ENCODE results near the gene SASH1.

The SASH1 gene

GRCh38 chr6:148472171-148473105 is 129.8 kb downstream of the SASH1 start:
- H3K4me3 ChIP-seq (ENCODE audit: low read length), result no peak overlapping the region
- H3K36me3 ChIP-seq (ENCODE audit: insufficient read depth, low read length), result peaks cover 29% of the 10 kb centered on the region
- H3K27ac ChIP-seq (ENCODE audit: low read depth, low read length), result no peak overlapping the region
- peaks cover 26% of the 10 kb centered on the region for H3K4me1 ChIP-seq (ENCODE audit: insufficient read depth, low read length)
- H3K9me3 ChIP-seq (ENCODE audit: insufficient read depth, low read depth, low read length), result no peaks in the 10 kb centered on the region
- WGBS, result 90% methylated on average over 12 of the region's 12 CpGs
- H3K27me3 ChIP-seq (ENCODE audit: insufficient read depth, low read length), result no peaks in the 10 kb centered on the region
- H3K9ac ChIP-seq (ENCODE audit: low read depth, low read length), result no peak overlapping the region

GRCh38 chr6:148479497-148479896 is 136.9 kb downstream of the SASH1 start:
- no peak overlapping the region for H3K4me3 ChIP-seq (ENCODE audit: low read length)
- no peaks in the 10 kb centered on the region for H3K9me3 ChIP-seq (ENCODE audit: insufficient read depth, low read depth, low read length)
- H3K9ac ChIP-seq (ENCODE audit: low read depth, low read length), result no peak overlapping the region
- H3K36me3 ChIP-seq (ENCODE audit: insufficient read depth, low read length), result peaks cover 29% of the 10 kb centered on the region
- H3K27me3 ChIP-seq (ENCODE audit: insufficient read depth, low read length), result no peaks in the 10 kb centered on the region
- H3K27ac ChIP-seq (ENCODE audit: low read depth, low read length), result no peak overlapping the region
- WGBS, result 95% methylated on average over 5 of the region's 5 CpGs
- no peaks in the 10 kb centered on the region for H3K4me1 ChIP-seq (ENCODE audit: insufficient read depth, low read length)

DNA sequence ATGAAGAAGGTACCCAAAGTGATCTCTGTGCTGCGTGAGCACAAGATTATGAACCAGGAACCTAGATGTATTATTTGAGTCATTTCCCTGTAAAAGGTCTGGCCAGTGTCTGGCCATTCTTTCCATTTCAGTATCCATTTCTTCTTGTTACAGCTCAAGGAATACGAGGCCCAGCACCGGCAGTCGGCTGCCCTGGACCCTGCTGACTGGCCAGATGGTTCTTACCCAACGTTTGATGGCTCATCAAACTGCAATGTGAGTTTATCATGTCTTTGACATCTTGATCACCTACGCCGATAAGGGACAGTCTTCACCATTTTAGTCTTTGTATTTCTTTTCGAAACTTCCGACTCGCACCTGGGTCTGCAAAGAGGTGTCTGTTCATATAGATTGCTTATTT is 144.8 kb downstream of the SASH1 start:
- no peak overlapping the region for H3K9ac ChIP-seq (ENCODE audit: low read depth, low read length)
- no peaks in the 10 kb centered on the region for H3K4me1 ChIP-seq (ENCODE audit: insufficient read depth, low read length)
- H3K27me3 ChIP-seq (ENCODE audit: insufficient read depth, low read length), result no peaks in the 10 kb centered on the region
- no peak overlapping the region for H3K27ac ChIP-seq (ENCODE audit: low read depth, low read length)
- H3K9me3 ChIP-seq (ENCODE audit: insufficient read depth, low read depth, low read length), result no peaks in the 10 kb centered on the region
- WGBS, result 93% methylated on average over 10 of the region's 10 CpGs
- H3K4me3 ChIP-seq (ENCODE audit: low read length), result no peak overlapping the region
- peaks cover 17% of the 10 kb centered on the region for H3K36me3 ChIP-seq (ENCODE audit: insufficient read depth, low read length)

- peaks cover 11% of the 10 kb centered on the region for H3K36me3 ChIP-seq (ENCODE audit: insufficient read depth, low read length)
- no peak overlapping the region for H3K4me3 ChIP-seq (ENCODE audit: low read length)
- no peaks in the 10 kb centered on the region for H3K9me3 ChIP-seq (ENCODE audit: insufficient read depth, low read depth, low read length)
- 95% methylated on average over 6 of the region's 6 CpGs for WGBS
- no peak overlapping the region for H3K27ac ChIP-seq (ENCODE audit: low read depth, low read length)
- H3K9ac ChIP-seq (ENCODE audit: low read depth, low read length), result no peak overlapping the region
- H3K27me3 ChIP-seq (ENCODE audit: insufficient read depth, low read length), result no peaks in the 10 kb centered on the region
- no peaks in the 10 kb centered on the region for H3K4me1 ChIP-seq (ENCODE audit: insufficient read depth, low read length)
Observed at GRCh38 chr6:148491638-148492251, 149.1 kb downstream of the SASH1 start.

DNA sequence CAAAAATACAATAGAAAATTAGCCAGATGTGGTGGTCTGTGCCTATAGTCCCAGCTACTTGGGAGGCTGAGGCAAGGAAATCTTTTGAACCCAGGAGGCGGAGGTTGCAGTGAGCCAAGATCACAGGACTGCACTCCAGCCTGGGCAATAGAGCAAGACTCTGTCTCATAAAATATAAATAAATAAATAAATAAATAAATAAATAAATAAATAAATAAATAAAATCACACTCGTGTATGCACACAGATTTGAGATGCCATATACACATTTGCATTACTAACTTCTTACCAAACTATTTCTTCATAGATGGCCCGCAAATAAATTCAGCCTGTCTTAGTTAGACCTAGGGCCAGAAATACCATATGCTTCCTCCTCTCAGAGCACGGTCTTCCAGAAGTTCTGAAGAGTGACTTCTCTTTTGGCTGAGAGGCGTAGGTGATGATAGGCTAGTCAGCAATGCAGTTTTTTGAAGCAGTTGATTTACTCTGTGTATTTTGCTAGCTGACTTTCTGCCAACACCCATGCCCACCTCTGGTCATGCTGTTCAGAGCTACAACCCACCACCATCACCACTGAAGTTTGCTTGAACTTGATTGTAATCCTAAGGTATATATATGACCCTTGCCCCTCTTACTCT is 150.1 kb downstream of the SASH1 start:
- 98% methylated on average over 5 of the region's 5 CpGs for WGBS
- no peak overlapping the region for H3K9ac ChIP-seq (ENCODE audit: low read depth, low read length)
- no peaks in the 10 kb centered on the region for H3K4me1 ChIP-seq (ENCODE audit: insufficient read depth, low read length)
- H3K36me3 ChIP-seq (ENCODE audit: insufficient read depth, low read length), result peaks cover 8% of the 10 kb centered on the region
- no peak overlapping the region for H3K4me3 ChIP-seq (ENCODE audit: low read length)
- H3K27ac ChIP-seq (ENCODE audit: low read depth, low read length), result no peak overlapping the region
- no peaks in the 10 kb centered on the region for H3K27me3 ChIP-seq (ENCODE audit: insufficient read depth, low read length)
- H3K9me3 ChIP-seq (ENCODE audit: insufficient read depth, low read depth, low read length), result no peaks in the 10 kb centered on the region

DNA sequence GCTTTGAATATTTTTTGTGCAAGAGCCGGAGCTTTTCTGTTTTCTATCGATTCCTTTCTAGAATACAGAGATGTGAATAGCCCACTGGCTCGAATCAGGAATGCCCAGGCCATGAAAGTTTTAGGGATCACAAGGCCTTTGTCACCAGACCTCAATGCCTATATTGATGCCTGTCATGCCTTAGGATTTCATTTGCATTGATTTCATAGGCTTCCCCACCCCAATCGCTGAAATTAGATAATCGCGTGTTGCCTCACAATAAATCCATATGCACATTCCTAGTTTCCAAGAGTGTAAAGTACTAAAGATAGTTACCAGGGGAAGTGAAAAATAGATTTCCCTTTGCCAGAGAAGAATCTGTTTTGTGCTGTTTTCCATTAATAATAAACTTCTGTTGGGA is 150.8 kb downstream of the SASH1 start:
- Histone ChIP-seq H3K27me3 (ENCODE audit: insufficient read depth, low read length) (no peaks in the 10 kb centered on the region), H3K36me3 (ENCODE audit: insufficient read depth, low read length) (peaks cover 2% of the 10 kb centered on the region; the same call in 1 of the 2 replicates), H3K9ac (ENCODE audit: low read depth, low read length) (no peak overlapping the region), H3K4me1 (ENCODE audit: insufficient read depth, low read length) (no peaks in the 10 kb centered on the region), H3K27ac (ENCODE audit: low read depth, low read length) (no peak overlapping the region), H3K4me3 (ENCODE audit: low read length) (no peak overlapping the region), H3K9me3 (ENCODE audit: insufficient read depth, low read depth, low read length) (no peaks in the 10 kb centered on the region)
- 93% methylated on average over 6 of the region's 6 CpGs for WGBS

DNA sequence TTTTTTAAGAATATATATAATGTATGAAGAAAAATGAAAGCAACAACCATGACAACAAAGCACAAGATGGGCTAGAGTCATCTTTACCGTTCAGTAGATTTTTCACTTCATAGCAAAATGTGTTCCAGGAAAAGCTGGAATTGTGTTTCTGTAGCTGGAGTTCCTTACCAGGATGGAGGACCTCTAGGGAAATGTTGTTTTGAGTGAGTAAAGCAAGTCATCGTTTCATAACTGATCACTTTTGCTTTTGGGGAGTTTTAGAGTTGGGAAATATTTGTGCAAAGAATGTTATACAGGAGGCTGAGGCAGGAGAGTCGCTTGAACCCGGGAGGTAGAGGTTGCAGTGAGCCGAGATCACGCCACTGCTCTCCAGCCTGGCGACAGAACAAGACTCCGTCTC is 151.6 kb downstream of the SASH1 start:
- Histone ChIP-seq H3K9ac (ENCODE audit: low read depth, low read length) (no peak overlapping the region), H3K27ac (ENCODE audit: low read depth, low read length) (no peak overlapping the region), H3K27me3 (ENCODE audit: insufficient read depth, low read length) (no peaks in the 10 kb centered on the region), H3K9me3 (ENCODE audit: insufficient read depth, low read depth, low read length) (no peaks in the 10 kb centered on the region), H3K36me3 (ENCODE audit: insufficient read depth, low read length) (no peaks in the 10 kb centered on the region), H3K4me3 (ENCODE audit: low read length) (no peak overlapping the region), H3K4me1 (ENCODE audit: insufficient read depth, low read length) (no peaks in the 10 kb centered on the region)
- 95% methylated on average over 8 of the region's 8 CpGs for WGBS

- Histone ChIP-seq H3K27me3 (ENCODE audit: insufficient read depth, low read length) (no peaks in the 10 kb centered on the region), H3K9me3 (ENCODE audit: insufficient read depth, low read depth, low read length) (no peaks in the 10 kb centered on the region), H3K27ac (ENCODE audit: low read depth, low read length) (no peak overlapping the region), H3K36me3 (ENCODE audit: insufficient read depth, low read length) (no peaks in the 10 kb centered on the region), H3K4me3 (ENCODE audit: low read length) (no peak overlapping the region), H3K9ac (ENCODE audit: low read depth, low read length) (no peak overlapping the region), H3K4me1 (ENCODE audit: insufficient read depth, low read length) (no peaks in the 10 kb centered on the region)
- WGBS, result 92% methylated on average over 6 of the region's 6 CpGs
Observed at GRCh38 chr6:148495029-148495428, 152.4 kb downstream of the SASH1 start.

DNA sequence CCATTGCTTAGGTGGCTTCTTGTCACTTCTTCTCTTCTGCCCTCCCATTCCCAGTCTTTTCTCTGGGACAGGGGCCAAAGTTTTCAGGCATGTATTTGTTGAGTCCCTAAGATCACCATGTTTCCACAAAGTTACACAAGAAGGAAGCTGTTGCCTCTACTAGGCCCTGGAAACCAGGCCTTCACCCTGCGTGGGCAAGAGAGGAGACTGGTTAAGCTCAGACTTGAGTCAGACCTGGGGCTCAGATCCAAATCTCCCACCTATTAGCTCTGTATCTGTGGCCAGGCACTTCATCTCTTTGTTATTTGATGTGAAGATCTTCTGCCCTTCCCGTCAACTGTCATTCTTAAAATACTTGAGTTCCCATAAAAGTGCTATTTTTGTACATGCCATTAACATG is 154.6 kb downstream of the SASH1 start:
- Histone ChIP-seq H3K36me3 (ENCODE audit: insufficient read depth, low read length) (no peaks in the 10 kb centered on the region), H3K9ac (ENCODE audit: low read depth, low read length) (no peak overlapping the region), H3K27ac (ENCODE audit: low read depth, low read length) (no peak overlapping the region), H3K4me1 (ENCODE audit: insufficient read depth, low read length) (no peaks in the 10 kb centered on the region), H3K27me3 (ENCODE audit: insufficient read depth, low read length) (no peaks in the 10 kb centered on the region), H3K4me3 (ENCODE audit: low read length) (no peak overlapping the region), H3K9me3 (ENCODE audit: insufficient read depth, low read depth, low read length) (no peaks in the 10 kb centered on the region)
- WGBS, result 93% methylated on average over 1 of the region's 2 CpGs

GRCh38 chr6:148497717-148498116 is 155.1 kb downstream of the SASH1 start:
- H3K27ac ChIP-seq (ENCODE audit: low read depth, low read length), result no peak overlapping the region
- no peak overlapping the region for H3K9ac ChIP-seq (ENCODE audit: low read depth, low read length)
- WGBS, result 95% methylated on average over 5 of the region's 5 CpGs

DNA sequence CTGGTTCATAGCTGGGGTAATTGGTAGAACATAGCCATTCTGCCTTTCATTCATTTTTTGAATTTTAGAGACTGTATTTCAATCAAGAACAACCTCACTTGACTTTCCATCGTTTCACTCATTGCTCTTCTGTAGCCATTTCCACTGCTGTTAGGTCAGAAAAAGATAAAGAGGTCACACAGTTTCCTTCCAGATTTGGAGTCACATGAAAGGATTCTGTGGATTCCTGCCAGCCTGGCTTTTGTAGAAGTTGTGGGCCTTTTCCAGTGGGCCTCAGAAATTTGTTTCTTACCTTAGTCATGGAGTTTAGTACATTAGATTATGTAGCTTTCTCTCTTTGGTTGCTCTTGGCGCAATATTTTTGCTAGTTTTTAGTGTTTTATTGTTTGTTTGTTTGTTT is 157.8 kb downstream of the SASH1 start:
- Histone ChIP-seq H3K27ac (ENCODE audit: low read depth, low read length) (no peak overlapping the region), H3K4me3 (ENCODE audit: low read length) (no peak overlapping the region), H3K9ac (ENCODE audit: low read depth, low read length) (no peak overlapping the region), H3K9me3 (ENCODE audit: insufficient read depth, low read depth, low read length) (no peaks in the 10 kb centered on the region), H3K36me3 (ENCODE audit: insufficient read depth, low read length) (no peaks in the 10 kb centered on the region), H3K4me1 (ENCODE audit: insufficient read depth, low read length) (no peaks in the 10 kb centered on the region), H3K27me3 (ENCODE audit: insufficient read depth, low read length) (no peaks in the 10 kb centered on the region)
- 93% methylated on average over 2 of the region's 2 CpGs for WGBS

More at GRCh38 chr6:148497717-148498116, 155.1 kb downstream of the SASH1 start:
- Histone ChIP-seq H3K4me1 (ENCODE audit: insufficient read depth, low read length) (no peaks in the 10 kb centered on the region), H3K4me3 (ENCODE audit: low read length) (no peak overlapping the region), H3K9me3 (ENCODE audit: insufficient read depth, low read depth, low read length) (no peaks in the 10 kb centered on the region), H3K27me3 (ENCODE audit: insufficient read depth, low read length) (no peaks in the 10 kb centered on the region), H3K36me3 (ENCODE audit: insufficient read depth, low read length) (no peaks in the 10 kb centered on the region)
